HG03103 (cell line): Measurements from ENCODE around the gene EXOC4.

ENCODE experiments used
- ATAC-seq: cut with Tn5 transposase; IDR thresholded peaks from one replicate; pipeline ENCODE4 v1.9.1; 2021; ENCODE audit warnings: low read depth; ENCODE audit not compliant: unreplicated experiment

The EXOC4 gene

GRCh38 chr7:133520248-133520647, 267.4 kb downstream of the EXOC4 start:
- no peak for ATAC-seq

- ATAC-seq: no peak
These were observed 269.6 kb downstream of the EXOC4 start for GRCh38 chr7:133522501-133522900.

GRCh38 chr7:133528796-133529195, 275.9 kb downstream of the EXOC4 start:
- no peak for ATAC-seq

- ATAC-seq: no peak
These were observed 277.0 kb downstream of the EXOC4 start for GRCh38 chr7:133529861-133530260.

- ATAC-seq: no peak
These were observed 277.8 kb downstream of the EXOC4 start for GRCh38 chr7:133530682-133531081.

- ATAC-seq: no peak
These were observed 281.9 kb downstream of the EXOC4 start for GRCh38 chr7:133534816-133535215.

GRCh38 chr7:133535308-133535707, 282.4 kb downstream of the EXOC4 start:
- no peak for ATAC-seq

GRCh38 chr7:133536450-133536849, 283.6 kb downstream of the EXOC4 start:
- ATAC-seq: no peak

- no peak for ATAC-seq
These were observed 286.1 kb downstream of the EXOC4 start for GRCh38 chr7:133539016-133539415.

GRCh38 chr7:133540096-133540860, 287.4 kb downstream of the EXOC4 start:
- no peak for ATAC-seq

GRCh38 chr7:133542209-133542780, 289.4 kb downstream of the EXOC4 start:
- ATAC-seq: no peak

GRCh38 chr7:133543657-133544056, 290.8 kb downstream of the EXOC4 start:
- ATAC-seq: no peak

GRCh38 chr7:133545618-133546017, 292.7 kb downstream of the EXOC4 start:
- no peak for ATAC-seq

GRCh38 chr7:133547981-133548380, 295.1 kb downstream of the EXOC4 start:
- ATAC-seq: no peak

GRCh38 chr7:133549633-133550032, 296.8 kb downstream of the EXOC4 start:
- ATAC-seq: no peak

- ATAC-seq: no peak
These were observed 297.3 kb downstream of the EXOC4 start for GRCh38 chr7:133550145-133550544.

GRCh38 chr7:133550811-133551210, 297.9 kb downstream of the EXOC4 start:
- no peak for ATAC-seq

GRCh38 chr7:133551466-133551865, 298.6 kb downstream of the EXOC4 start:
- ATAC-seq: no peak

- ATAC-seq: no peak
These were observed 299.2 kb downstream of the EXOC4 start for GRCh38 chr7:133552079-133552478.

GRCh38 chr7:133554330-133554729, 301.5 kb downstream of the EXOC4 start:
- no peak for ATAC-seq

GRCh38 chr7:133556048-133556447, 303.2 kb downstream of the EXOC4 start:
- no peak for ATAC-seq

- no peak for ATAC-seq
These were observed 303.7 kb downstream of the EXOC4 start for GRCh38 chr7:133556553-133556952.
